DND-41 (cell line): ENCODE measurements around the gene DLG1.

Experiments used
- CTCF ChIP-seq: IDR thresholded peaks from 2 replicates; pipeline ENCODE4 v1.5.1; 2012; ENCODE audit warnings: borderline replicate concordance, low read length, moderate library complexity, mild to moderate bottlenecking; ENCODE audit not compliant: poor library complexity, severe bottlenecking; ENCODE audit errors: extremely low read depth
- EZH2 ChIP-seq: IDR thresholded peaks from 3 replicates; pipeline ENCODE4 v1.6.1; 2012; ENCODE audit warnings: borderline replicate concordance, low read depth, mild to moderate bottlenecking, moderate library complexity, low read length, inconsistent platforms; ENCODE audit not compliant: severe bottlenecking

- TF ChIP-seq CTCF (no peak), EZH2 (no peak)
These were observed 204.5 kb downstream of the DLG1 start for GRCh38 chr3:197093871-197094270.
